Lung microvascular endothelial cell (primary cell): ENCODE data around the gene SFI1. TPM values are rescaled to one million over a fixed set of nuclear protein-coding genes. Genes with fewer than 3 reads are reported as not detected.
"Not testable (repeated sequence)": the region's sequence is repeated elsewhere in the genome, so short reads cannot be mapped to it uniquely, and the experiment has no call there.

ENCODE experiments used
- DNase-seq, 2 donors: peaks; one replicate each; pipeline versions ENCODE4 v3.0.0 to v3.0.0-alpha.2; 2010; ENCODE audit warnings: low read depth in 2 of 2
- total RNA-seq: library from RNA; depleted of rRNA; stranded (reverse); fragments of >200 nt; gene quantifications from 2 replicates; pipeline ENCODE4 v1.2.1, GENCODE V29; 2014

SFI1 gene, protein sequence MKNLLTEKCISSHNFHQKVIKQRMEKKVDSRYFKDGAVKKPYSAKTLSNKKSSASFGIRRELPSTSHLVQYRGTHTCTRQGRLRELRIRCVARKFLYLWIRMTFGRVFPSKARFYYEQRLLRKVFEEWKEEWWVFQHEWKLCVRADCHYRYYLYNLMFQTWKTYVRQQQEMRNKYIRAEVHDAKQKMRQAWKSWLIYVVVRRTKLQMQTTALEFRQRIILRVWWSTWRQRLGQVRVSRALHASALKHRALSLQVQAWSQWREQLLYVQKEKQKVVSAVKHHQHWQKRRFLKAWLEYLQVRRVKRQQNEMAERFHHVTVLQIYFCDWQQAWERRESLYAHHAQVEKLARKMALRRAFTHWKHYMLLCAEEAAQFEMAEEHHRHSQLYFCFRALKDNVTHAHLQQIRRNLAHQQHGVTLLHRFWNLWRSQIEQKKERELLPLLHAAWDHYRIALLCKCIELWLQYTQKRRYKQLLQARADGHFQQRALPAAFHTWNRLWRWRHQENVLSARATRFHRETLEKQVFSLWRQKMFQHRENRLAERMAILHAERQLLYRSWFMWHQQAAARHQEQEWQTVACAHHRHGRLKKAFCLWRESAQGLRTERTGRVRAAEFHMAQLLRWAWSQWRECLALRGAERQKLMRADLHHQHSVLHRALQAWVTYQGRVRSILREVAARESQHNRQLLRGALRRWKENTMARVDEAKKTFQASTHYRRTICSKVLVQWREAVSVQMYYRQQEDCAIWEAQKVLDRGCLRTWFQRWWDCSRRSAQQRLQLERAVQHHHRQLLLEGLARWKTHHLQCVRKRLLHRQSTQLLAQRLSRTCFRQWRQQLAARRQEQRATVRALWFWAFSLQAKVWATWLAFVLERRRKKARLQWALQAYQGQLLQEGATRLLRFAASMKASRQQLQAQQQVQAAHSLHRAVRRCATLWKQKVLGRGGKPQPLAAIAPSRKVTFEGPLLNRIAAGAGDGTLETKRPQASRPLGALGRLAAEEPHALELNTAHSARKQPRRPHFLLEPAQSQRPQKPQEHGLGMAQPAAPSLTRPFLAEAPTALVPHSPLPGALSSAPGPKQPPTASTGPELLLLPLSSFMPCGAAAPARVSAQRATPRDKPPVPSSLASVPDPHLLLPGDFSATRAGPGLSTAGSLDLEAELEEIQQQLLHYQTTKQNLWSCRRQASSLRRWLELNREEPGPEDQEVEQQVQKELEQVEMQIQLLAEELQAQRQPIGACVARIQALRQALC
- 8.5 and 18.1 TPM in 2 replicates for total RNA-seq

DNA sequence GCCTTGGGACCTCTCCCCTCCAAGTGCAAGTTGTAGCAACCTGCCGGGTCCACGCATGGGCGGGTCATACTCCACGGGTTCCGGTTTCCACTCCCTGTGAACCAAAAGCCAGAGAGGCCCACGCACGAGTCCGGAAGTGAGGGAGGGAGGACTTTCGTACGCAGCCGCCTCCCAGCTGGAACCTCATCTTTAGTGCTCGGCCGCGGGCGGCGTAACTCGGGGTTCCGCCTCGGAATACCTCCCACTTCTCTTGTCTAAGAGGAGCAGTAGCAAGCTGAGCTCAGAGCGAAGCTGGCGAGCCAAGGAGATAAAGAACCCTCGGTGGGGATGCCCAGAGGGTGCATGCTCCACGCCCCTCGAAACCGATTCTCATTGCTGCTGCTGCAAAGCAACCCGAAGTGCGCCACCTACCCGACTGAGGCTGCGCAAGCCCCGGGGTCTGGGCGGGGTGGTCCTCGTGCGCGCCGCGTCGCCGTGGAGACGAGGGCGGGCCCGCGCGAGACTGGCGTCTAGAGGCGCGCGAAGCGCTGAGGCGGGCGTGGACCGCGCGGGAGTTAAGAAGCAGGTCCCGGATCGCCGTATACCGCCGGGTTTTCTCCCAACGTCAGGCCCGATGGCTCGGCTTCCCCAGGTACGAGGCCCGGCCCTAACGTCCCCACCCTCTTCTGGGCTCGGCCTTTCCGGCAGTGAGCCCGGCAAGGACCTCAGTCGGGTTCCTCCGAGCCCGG is at the start of gene SFI1:
SFI1 (plus strand) TSS at position 530 of the 728 bp plus-strand sequence. CDS start 11,749 bp downstream, outside the sequence.
- DNase-seq = peak; percentile 89 to 92

DNA sequence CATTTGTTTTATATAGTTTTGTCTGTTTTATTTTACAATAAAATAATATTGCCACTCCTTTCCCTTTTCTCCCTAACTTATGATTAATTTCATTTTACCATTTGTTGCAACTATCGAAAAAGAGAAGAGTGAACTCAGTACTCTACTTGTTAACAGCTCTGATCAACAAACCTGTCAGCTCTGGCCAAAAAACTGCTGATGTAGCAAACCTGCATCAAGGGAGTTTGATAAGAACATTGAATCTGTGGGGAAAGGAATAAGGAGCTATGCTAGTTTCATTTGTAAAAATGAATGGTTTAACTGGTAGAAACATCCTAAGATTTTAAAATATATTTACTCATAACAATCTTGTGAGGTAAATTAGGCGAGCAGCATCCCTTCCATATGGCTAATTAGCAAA is 49.6 kb upstream of the SFI1 start:
- no peak for DNase-seq

DNA sequence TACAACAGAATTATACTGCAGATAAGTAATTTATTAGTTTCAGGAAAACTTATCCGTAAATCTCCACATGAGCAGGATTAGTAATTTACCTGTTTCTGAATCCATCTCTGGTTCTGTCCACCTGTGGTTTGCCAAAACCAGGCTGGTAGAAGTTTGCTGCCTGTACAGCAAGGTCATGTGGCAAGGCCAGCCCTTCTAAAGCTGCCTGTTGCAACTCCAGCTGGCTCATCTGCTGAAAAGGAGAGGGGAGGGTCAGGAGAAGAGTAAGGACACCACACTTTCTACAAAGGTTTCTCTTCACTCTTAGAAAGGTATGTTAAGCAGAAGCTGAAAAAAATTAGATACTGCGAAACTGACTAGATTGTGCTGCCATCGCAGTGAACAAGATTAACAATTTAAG is 49.0 kb upstream of the SFI1 start:
- no peak for DNase-seq

DNA sequence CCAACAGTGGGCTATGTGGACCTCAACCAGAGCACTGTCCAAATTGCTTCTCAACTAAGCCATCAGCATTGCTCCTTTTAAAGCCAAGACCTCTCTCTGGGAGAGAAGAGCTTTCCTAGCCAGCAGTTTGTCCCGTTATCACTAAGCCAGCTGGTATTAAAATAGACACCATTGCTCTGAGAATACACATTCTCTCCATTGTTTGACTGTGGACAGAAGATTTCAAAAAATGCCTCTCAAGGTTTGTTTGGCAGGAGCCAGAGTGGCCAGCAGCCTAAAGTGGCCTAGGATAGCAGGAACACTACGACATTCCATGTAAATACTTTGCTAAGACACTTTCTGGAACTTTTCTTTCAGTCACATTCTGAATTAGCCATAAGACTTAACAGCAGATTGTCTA is 48.0 kb upstream of the SFI1 start:
- DNase-seq = no peak

DNA sequence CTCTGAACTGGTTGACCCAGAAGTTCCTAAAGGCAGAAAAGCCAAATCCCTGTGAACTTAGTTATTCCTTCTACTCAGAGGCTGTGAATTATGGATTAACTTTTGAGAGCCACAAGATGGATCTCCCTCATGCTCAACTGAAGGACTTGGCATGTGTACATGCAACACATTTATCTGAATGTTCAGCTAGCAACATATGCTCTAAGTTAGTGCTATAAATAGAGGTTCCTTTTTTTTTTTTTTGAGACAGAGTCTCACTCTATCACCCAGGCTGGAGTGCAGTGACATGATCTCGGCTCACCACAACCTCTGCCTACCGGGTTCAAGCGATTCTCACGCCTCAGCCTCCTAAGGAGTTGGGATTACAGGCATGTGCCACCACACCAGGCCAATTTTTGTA is 46.8 kb upstream of the SFI1 start:
- DNase-seq = no peak

DNA sequence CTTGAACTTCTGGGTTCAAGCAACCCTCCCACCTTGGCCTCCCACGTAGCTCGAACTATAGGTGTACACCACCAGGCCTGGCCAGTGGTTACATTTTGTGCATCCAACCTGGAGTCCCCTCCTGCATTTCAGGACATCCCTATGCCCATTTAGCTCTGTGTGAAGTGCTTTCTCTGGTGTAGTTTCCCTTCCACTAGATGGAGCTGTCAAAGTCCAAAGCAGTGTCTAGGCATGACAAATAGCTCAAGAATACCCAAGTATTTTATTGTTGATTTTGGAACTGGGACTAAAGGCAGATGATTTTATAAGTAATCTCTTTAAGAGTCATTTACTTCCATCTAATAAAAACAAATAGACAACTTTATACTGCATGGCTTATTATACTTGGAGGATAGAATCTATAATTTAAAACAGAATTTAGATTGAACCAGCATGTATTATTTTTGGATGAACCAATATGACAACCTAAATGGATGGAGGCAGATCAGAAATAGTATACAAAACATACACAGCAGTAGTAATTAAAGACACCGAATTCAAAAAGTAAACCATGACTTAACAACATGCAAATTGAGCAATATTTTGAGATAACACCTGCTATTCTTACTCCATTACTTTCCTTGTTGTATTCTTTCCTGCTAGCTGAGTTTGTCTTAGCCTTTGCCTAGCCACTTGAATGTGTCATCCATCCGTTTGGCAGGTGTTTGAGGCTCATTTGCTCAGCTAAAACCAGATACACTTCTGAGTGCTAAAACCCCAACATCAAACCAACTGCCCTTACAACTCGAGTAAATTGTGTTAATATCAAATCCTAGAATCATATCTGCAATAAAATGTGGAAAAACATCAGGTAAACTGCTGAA is 44.4 kb upstream of the SFI1 start:
- DNase-seq = peak; percentile 59 to 67

DNA sequence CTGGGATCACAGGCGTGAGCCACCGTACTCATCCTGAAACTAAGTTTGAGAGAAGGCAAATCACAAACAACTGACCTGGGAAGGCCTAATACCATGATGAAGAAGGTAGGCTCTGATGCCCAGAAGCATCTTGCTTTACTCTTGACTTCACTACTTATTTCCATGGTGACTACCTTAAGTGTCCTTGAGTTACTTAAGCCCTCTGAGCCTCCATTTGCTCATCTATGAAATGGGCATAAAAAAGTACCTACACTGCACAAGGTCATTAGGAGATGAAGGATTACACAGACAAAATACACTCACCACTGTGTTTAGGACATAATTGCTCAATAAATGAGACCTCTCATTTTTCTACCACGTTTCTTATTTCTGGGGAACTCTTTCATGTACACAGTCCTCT is 34.6 kb upstream of the SFI1 start:
- no peak for DNase-seq

DNA sequence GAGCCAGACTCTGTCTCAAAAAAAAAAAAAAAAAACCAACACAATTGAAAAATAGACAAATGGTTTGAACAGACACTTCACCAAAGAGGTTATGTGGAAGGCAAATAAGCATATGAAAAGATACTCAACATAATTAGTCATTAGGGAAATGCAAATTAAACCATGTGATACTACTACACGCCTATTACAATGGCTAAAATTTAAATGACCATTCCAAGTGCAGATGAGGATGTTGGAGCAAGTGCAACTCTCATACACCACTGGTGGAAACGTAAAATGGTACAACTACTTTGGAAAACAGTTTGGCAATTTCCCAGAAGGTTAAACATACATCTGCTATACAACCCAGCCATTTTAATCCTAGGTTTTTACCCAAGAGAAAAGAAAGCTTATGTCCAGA is 31.0 kb upstream of the SFI1 start:
- no peak for DNase-seq

DNA sequence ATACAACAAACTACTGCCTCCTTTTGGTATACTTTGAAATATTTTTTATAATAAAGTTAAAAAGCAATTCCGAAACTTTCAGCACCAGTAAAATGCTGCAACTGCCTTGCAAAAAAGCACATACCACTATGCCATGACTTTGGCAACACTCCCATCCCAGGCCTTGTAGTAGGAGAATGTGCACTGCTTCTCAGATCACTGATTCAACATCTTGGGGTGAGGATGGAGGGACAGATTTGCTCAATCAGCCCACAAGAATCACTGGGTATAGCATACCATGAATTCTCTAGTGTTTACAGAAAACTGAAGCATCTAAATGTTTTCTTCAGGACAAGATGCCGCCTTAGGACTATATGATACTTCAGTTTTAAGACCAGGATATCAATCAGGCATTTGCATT is 21.6 kb upstream of the SFI1 start:
- no peak for DNase-seq

DNA sequence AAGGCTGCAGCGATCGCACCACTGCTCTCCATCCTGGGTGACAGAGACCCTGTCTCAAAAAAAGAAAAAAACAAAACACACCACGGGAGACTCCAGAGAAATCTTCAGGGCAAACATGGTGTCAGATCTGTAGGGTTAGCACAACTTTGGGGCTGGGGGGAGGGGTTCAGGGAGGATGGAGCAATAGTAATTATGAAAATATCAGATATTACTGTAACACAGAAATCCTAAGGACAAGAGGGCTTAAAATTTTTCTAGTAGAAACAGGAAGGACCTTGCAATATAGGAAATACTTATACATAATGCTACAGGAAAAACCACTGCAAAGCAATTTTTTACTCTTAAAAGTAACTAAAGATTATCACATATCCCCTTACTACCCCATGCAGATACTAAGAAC is 20.5 kb upstream of the SFI1 start:
- DNase-seq = no peak

DNA sequence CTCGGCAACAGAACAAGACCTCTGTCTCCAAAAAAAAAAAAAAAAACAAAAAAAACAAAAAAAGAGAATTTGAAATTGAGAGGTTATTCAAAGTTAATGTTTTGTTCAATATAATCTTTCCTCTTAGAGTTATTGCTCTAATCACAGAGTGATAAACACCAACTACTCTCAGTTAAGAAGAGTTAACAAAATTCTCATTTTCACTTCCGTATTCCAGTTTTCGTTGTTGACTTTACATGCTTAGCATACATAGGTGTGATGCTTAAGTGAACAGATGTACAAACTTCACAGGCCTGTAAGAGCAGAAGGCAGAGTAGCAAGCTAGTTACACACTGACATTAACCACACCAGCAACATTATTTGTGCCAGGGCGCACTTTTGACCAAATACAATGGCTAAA is 19.0 kb upstream of the SFI1 start:
- no peak for DNase-seq

DNA sequence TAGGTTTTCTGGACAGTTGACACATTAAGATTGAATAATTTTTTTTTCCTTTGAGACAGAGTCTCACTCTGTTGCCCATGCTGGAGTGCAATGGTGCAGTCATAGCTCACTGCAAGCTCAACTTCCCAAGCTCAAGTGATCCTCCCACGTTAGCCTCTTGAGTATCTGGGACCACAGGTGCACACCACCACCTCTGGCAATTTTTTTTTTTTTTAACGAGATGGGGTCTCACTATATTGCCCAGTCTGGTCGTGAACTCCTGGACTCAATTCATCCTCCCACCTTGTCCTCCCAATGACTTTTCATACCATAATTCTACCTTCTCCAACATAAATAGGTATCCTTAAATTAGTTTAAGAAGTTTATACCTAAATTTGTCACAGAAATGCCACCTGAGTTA is 15.2 kb upstream of the SFI1 start:
- DNase-seq = no peak

DNA sequence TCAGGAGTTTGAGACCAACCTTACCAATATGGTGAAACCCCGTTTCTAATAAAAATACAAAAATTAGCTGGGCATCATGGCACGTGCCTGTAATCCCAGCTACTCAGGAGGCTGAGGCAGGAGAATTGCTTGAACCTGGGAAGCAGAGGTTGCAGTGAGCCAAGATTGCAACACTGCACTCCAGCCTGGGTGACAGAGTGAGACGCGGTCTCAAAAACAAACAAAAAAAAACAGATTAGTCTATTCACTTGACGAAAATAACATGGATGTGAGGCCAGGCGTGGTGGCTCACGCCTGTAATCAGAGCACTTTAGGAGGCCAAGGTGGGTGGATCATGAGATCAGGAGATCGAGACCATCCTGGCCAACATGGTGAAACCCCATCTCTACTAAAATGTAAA is 13.9 kb upstream of the SFI1 start:
- not testable (repeated sequence) for DNase-seq

DNA sequence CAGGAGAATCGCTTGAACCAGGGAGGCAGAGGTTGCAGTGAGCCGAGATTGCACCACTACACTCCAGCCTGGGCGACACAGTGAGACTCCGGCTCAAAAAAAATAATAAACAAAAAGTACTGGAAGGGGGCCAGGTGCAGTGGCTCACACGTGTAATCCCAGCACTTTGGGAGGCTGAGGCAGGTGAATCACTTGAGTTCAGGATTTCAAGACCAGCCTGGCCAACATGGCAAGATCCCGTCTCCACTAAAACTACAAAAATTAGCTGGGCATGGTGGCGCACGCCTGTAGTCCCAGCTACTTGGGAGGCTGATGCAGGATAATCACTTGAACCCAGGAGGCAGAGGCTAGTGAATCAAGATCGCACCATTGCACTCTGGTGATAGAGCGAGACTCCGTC is 10.0 kb upstream of the SFI1 start:
- DNase-seq = not testable (repeated sequence)

DNA sequence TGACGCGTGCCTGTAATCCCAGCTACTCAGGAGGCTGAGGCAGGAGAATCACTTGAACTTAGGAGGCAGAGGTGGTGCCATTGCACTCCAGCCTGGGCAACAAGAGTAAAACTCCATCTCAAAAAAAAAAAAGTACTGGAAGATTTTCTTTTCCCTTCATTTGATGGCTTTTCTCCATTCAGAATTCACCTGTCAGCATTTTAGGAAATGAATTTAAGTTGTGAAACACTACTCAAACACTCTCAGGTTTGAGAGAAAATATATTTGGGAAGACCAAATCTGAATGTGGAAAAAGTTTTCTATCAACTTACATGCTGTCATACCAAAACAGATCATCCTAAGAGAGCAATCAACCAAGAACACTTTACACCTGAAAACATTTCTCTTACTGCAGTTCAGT is 9.4 kb upstream of the SFI1 start:
- no peak for DNase-seq

DNA sequence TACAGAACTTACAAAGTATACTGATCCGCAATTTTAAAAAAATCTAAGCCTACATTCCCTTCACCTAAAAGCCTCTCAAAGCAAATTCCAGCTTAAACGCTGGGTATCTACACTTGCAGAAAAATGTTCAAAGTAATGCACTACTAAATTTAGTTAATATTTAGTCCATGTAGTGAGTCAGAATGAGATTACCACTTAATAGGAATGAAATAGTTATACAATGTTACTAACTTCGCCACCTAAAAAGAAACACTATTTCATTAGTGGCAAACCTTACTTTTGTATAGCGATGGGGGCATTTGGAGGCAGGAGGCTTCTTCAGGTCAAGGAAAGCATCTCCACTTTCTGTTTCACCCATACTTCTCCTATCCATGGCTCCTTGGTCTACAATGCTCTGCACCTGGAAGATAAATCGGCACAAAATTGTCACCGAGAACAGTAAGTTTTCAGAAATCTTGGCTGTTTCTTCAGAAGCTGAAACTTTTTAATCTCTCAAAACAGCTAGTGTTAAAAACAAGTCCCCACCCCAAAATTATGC is 7.9 kb upstream of the SFI1 start:
- no peak for DNase-seq

DNA sequence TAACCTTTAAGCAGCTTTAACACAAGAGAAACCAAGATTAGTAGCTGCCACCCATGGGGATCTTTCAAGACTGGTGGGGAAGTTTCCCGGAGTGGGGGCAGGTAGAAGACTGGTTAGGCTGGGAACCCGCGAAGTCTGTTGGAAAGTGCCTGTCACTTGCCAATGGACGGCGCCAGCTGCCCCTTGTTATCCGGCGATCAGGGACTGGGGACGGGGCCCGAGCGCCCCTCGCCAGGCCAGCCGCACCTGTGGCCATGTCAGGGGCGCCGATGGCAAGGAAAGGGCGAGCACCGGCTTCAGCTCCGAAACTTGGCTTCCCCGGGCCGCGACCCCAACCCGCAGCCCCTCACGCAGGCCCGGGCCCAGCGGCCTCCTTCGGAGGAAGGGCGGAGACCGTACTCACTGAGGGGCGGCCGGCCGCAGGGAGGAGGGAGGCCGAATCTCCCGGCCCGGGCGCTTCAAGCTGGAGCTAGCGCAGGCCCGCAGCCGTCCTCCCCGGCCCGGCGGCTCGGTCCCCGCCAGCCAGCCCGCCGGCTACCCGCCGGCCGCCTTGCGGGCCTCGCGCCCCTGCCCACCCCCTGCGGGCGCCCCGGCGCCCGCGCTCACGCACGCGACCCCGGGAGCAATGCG is 7.2 kb upstream of the SFI1 start:
- DNase-seq = peak; percentile 39 to 40

DNA sequence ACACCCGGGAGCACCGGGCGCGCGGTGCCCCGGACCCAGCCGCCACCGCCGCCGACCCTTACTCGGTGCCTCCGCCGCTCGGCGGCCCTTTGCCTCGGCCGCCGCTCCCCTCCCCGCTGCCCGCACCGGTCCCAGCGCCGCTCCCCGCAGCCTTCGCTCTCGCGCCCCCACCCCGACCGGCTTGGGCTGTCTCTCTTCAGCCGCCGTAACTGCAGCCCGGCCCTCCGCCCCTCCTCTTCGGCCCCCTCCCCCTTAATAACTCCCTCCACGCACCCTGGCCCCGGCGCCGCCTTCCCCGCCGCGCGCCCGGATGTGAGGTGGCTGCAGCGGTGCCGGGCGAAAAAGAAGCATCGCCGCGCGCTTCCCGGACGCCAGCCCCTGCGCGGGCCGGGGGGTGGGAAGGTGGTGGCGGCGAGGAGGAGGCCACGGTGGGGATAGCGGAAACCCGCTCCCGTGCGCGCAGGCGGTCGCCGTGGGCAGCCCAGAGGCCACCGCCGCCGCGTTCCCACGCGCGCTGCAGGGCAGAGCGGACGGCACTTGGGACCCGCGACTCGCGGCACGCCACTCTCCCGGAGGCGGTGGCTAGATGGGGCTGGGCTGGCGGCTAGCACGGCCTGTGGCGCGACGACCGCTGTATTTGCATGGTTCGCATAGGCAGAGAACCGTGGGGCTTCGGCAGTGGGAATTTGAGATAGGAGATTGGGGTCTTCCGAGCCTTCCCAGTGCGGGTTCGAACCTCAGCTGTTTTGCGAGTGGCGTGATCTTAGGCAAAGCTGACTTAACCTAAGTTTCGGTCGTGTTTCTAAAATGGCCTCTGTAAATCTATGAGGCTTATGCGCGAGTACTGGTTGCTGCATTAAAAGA is 6.5 kb upstream of the SFI1 start, which contains the start of gene EIF4ENIF1:
EIF4ENIF1 (minus strand) TSS at position 211 of the 864 bp plus-strand sequence. CDS start 1,124 bp downstream, outside the sequence.
- peak; percentile 90 to 94 for DNase-seq
